ENCODE measurements around the gene DENND1C.

DENND1C gene

DNA sequence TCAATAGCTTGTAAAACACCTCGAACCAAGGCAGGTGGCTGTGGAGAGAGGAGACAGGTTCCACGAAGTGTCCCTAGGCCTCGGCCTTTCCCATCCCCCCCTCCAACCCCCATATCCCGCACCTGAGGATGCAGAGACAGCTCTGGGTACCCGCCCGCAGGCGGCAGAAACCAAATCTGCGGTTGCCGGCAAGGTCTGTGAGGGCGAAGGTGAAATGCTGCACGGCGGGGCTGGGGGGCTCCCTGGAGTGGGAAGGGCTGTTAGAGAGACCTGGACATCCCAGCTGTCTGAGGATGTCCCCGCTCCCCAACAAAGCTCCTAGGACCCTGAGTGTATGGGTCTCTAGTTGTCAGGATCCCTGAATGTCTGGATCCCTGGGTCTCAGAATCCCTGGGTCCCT lies 2.8 kb downstream of the DENND1C start:
- no peak for DNase-seq (ENCODE audit: low read depth)

DNA sequence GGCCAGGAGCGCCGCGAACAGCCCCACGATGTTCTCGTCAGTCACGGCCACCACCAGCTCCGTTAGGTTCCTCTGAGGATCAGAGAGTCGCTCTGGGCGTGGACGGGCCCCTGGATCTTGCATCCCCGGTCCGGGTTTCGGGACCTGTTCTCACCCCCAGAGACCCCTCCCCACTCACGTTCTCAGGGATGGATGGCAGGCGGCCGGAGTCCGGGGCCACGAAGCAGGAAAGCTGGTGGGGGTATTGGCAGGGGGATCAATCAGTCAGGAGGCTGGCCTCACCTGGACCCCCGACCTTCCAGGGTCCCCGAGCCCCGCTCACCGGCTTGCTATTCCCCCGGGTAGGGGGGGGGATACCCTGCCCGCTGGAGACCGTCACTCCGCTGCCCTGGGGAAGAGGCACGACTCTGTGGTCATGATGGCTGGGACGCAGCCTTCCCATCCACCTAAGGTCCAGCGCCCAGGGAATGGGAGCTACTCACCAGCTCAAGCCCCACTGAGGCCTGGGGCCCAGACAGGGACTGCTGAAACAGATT lies 4.6 kb downstream of the DENND1C start:
- no peak for DNase-seq (ENCODE audit: low read depth)

DNA sequence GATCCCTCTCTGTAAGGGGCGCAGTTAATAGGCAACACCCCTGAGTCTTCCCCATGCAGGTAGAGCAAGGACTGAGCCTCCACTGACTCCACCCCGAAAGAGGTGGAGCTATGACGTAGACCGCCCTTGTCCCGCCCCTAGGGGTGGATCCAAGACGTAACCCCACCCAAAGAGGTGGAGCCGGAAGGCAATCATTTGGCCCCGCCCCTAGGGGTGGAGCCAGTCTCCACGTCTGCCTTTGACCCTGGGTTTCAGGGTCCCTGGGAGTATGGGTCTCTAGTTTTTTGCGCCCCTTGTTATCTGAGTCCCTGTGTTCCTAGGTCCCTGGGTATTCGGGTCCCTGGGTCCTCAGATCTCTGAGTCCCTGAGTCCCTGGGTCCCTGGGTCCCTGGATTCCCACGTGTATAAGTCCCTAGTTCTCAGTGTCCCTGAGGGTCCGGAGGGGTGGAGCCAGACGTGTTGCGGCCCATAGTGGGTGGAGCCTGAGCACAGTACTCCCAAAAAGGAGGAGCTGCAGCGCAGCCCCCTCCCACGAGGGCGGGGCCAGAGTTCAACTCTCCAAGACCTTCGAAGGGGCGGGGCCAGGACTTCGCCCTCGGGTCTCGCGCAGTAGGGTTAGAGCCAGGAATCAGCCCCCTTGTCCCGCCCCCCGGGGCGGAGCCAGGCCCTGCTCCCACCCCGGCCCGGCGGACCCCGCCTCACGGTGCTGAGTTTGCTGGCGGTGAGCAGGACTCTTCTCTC lies 5.3 kb downstream of the DENND1C start:
- DNase-seq (ENCODE audit: low read depth): no peak

DNA sequence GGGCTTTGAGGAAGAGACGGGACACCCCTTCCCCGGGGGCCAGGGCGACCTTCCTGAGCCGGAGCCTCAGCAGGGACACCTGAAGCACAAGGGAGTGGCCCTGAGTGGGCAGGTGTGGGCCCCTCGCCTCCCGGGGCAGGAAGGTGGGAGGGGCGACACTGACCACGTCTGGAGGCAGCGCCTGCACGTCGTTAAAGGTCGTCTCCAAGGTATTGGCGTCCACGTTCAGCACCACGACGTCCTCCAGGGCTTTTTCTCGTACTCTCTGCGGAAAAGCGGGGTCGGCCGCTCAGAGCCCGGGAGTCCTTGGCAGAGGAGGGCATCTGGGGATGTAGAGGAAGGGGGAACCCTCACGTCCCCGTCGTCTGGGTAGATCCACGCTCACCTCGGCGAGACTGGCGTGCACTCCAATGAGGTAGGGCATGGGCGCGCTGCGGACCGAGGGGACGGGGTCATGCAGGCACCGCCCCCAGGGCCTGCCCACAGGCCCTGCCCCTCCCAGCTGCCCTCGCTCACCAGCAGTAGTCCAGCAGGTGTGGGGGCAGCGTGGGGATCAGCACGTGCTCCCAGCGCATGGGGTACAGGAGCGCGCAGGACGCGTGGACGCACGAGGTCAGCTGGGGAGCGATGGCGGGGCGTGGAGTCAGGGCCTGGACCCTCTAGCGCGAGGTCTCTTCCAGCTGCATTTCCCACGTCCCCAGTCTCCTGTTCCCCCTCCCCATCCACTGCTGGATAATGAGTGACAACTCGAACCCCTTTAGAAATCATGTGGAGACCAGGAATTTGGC lies 6.1 kb downstream of the DENND1C start:
- DNase-seq (ENCODE audit: low read depth): no peak

DNA sequence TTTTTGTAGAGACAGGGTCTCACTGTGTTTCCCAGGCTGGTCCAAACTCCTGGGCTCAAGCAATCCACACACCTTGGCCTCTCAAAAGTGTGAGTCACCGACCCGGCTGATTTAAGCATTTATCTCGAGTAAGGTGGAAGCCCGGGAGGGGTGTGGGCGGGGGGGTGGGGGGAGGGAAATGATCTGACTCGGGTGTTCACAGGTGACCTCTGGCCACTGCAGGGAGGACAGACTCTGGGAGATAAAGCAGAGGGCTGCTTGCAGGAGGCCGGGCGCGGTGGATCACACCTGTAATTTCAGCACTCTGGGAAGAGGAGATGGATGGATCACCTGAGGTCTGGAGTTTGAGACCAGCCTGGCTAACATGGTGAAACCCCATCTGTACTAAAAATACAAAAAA lies 7.9 kb downstream of the DENND1C start:
- no peak for DNase-seq (ENCODE audit: low read depth)

DNA sequence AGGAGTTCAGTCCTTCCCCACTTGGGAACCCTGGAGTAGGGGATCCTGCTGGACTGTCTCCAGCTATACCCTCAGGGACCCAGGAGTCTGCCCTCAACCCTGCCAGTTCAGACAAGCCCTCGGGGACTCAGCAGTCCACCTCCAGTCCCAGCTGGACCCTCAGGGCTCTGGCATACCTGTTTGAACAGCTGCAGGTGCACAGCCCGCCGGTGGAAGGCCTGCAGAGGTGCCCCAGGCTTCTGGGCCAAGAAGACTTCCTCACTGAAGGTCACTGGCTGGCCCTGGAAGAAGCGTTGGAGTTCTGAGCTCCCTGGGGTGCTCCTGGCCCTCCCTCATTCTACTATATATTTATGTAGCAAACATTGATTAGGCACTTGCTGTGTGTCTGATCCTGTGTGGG lies 8.9 kb downstream of the DENND1C start:
- no peak for DNase-seq (ENCODE audit: low read depth)

DNA sequence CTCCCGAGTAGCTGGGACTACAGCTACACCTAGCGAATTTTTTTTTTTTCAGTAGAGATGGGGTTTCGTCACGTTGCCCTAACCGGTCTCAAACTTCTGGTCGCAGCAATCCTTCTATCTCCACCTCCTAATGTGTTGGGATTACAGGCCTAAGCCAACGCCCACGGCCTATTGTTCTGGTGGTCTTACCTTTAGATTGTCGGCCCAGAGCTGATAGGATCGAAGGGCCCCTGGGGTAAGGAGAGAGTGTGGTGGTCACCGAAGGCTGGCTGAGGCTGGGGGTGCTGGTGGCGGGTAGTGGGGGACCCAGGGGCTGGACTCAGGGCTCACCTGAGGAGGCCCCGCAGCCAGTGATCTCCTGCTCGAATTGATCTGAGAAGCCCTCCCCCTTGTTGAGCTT lies 10.5 kb downstream of the DENND1C start:
- no peak for DNase-seq (ENCODE audit: low read depth)

DNA sequence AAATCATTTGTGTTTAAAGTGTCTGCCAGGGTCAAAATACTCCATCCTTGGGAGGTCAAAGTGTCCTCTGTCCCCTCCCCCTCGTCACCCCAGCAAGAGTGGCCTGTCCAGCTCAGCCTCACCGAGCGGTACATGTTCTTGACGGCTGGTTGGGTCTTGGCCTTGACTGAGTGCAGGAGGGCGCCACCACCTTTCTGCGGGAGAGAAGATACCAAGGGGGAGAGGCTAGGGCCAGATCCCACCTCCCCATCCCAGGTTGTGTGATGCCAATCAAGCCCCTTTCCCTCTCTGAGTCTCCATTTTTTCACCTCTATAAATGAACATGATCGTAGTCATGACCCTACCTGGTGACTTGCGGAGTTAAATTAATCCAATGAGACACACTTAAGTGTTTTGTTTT lies 11.4 kb downstream of the DENND1C start:
- DNase-seq (ENCODE audit: low read depth): no peak

DNA sequence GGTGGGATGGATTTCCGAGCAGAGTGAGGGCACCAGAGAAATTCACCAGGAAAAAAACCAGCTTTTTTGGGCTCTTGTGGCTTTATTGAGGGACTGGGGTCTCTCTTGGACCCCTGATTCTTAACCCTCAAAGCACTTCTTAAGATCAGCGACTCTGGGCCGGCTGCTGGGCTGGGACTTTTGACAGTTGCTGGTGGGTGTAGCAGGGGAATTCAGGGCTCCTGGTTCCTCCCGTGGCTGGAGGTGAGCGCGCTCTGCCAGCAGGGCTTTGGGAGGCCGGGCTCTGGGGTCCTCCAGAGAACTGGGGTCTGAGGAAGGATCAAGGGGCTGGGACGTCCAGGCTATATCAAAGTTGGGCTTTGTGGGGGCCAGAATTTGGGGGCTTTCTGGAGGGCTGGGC lies 14.2 kb downstream of the DENND1C start:
- no peak for DNase-seq (ENCODE audit: low read depth)

DNA sequence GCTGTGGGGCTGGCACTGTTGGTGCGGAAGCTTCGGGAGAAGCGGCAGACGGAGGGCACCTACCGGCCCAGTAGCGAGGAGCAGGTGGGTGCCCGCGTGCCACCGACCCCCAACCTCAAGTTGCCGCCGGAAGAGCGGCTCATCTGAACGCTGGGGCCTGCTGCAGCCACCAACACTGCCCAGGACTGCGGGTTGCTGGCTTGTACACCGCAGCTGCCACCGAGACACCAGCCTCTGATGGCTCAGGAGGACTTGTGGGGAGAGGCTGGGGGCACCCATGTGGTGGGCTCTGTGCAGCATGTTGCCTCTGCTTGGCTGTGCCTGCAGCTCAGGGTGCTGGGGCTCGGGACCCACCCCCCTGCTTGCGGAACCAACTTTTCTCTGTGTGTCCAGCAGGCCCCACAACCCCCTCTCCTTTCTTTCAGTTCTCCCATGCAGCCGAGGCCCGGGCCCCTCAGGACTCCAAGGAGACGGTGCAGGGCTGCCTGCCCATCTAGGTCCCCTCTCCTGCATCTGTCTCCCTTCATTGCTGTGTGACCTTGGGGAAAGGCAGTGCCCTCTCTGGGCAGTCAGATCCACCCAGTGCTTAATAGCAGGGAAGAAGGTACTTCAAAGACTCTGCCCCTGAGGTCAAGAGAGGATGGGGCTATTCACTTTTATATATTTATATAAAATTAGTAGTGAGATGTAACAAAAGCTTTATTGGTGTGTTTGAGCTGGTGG lies 14.9 kb downstream of the DENND1C start:
- no peak for DNase-seq (ENCODE audit: low read depth)

DNA sequence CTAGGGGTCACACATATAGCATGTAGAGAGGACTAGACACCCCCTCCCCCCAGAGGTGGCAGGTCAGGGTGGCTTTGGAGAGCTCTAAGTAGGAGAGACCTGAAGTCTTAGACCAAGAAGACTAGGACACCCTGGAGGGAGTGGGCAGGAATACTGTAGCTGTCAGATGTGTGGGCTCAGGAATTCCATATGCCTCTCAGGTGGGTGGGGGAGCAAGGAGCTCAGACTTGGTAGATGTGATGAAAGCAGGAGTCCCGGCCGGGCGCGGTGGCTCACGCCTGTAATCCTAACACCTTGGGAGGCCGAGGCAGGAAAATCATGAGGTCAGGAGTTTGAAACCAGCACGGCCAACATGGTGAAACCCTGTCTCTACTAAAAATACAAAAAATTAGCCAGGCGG lies 15.9 kb downstream of the DENND1C start:
- DNase-seq (ENCODE audit: low read depth): no peak

DNA sequence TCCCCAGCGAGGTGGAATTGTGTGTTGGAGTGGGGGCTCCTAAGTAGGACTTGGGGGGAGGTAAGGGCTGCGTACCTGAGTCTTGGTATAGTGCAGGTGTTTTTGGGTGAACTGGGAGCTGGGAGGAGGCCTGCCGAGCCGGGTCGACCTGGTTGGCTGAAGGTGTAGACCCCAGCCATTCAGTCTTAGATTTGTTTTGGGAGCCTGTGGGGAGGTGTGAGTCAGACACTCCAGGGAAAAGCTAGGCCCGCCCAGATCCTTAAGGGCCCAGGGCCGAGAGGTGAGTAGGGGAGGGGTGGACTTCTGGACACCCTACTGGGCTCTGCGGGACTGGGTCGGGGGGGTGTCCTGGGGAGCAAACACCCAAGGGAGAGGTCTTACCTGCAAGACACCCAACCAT lies 16.6 kb downstream of the DENND1C start:
- no peak for DNase-seq (ENCODE audit: low read depth)

DNA sequence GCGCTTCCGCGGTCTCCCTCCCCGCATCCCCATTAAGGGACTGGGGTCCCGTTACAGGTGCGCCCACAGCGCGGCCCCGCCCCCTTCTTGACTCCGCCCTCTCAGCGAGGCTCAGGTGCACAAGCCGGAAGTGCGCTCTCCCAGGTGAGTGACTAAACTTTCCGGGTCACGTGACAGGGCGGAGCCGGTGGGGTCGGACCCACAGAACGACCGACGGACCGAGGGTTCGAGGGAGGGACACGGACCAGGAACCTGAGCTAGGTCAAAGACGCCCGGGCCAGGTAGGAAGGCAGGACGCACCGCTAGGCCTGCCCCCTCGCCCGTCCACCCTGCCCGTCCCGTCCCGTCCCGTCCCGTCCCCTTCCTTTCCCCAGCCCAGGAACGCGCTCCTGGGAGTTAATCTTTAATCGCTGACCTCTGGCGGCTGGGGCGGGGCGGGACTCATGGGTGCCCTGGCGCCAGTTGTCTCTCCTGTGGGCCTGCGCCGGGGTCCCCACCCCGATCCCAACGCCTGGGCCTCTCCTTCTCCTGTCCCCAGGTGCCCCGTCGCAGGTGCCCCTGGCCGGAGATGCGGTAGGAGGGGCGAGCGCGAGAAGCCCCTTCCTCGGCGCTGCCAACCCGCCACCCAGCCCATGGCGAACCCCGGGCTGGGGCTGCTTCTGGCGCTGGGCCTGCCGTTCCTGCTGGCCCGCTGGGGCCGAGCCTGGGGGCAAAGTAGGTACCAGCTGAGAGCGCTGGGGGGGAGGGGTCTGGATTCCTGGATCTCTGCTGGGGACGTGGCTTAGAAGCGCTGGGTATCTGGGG lies 17.3 kb downstream of the DENND1C start, which contains the start of gene CRB3:
CRB3 (plus strand) TSS at position 202 of the 804 bp plus-strand sequence; CDS start at position 633, 431 bp downstream.
- no peak for DNase-seq (ENCODE audit: low read depth)

DNA sequence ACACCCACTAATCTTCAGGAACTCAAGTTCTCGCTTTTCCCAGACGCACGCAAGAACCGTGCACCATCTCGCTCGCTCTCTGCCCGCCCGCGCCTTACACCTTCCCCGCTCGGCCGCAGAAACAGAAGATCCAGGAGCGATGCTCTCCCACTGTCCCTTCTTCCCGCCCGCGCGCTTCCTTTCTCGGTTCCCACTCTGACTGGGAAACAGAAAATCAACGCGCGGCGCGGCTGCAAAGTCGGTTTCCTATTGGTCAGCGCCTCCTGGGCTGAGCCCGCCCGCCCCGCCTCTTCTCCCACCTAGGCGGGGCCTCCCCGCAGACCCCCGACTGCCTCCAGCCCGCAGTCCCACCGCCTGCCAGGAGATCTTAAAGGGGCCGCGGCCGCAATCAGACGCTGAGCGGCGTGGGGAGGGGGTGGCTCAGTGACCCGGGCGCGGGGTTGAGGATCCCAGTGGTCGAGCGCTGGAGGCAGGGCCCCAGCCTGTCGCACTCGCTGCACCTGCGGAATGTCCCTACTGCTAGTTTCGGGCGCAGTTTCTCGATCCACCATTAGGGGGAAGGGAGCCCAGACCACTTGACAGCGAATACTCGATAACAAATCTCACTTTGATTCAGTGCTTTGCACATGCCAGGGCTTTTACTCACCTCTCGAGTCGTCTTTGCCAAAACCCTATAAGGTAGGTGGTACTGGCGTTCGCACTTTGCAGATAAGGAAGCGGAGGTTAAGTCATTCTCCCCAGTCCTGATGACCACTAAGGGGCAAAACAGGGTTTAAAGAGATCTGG lies 21.3 kb downstream of the DENND1C start:
- DNase-seq (ENCODE audit: low read depth): peak; percentile 89

DNA sequence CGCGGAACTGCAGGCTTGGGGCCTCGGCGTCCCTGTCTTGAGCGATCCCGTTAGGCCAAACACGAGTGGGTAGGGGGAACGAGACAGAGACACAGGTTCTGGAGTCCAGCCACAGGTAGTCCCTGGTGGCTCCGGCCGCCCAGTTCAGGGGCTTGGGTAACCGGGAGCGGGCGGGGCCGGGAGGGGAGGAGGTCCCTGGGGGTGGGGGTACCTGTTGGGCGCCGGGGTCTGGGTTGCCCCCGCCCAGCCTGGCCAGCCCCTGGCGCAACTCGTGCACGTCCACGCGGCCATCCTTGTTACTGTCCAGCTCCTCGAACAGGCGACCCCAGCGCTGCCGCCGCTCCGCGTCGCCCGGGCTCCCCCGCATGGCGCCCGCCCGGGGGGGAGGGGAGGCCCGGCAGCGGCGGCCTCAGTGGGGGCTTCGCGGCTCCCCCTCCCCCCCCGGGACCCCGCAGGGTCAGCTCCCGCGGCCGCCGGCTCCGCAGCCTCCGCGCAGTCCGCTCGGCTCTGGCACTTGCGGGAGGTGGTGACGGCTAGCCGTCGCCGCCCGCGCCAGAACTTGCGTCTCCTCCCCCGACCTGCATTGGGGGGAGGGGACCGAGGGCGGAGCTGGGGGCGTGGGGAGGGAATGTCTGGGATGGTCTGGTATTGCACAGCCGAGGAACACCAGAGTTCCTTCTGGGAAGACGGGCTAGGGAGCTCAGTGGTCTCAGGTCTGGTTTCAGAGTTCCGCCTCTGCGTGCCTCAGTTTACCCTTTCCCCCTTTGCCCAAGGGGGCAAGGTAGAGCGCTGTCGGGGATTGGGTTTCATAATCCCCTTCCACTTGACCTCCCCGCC lies 22.1 kb downstream of the DENND1C start, which contains the start of gene SLC25A23:
SLC25A23 (minus strand) TSS at position 531 of the 837 bp plus-strand sequence; CDS start at position 367, 164 bp downstream.
- DNase-seq (ENCODE audit: low read depth): no peak

DNA sequence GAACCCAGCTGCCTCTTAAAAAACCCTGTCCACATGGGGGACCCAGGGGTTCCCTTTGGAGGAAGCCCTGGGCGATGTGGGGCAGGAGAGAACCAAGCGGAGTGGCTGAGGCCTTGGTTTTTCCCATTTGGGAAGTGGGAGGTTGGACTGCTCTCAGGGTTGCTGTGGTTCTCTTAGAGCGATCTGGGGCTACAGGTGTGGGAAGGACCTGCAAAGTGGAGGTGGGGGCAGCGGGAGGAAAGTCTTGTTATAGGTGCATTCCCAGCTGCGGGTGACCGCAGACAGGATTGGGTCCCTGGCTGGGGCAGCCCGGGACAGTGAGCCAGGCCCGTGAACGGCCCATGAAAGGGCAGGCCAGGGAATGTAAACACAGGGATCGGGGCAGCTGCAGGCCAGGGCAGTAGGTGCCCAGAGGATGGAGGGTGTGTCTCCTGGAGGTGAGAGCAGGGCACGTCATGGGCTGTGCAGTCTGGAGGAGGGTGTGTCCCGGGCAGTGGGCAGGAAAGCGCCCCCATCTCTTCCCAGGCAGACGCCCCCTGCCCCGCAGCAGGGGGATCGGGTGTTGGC lies 22.8 kb downstream of the DENND1C start:
- no peak for DNase-seq (ENCODE audit: low read depth)

DNA sequence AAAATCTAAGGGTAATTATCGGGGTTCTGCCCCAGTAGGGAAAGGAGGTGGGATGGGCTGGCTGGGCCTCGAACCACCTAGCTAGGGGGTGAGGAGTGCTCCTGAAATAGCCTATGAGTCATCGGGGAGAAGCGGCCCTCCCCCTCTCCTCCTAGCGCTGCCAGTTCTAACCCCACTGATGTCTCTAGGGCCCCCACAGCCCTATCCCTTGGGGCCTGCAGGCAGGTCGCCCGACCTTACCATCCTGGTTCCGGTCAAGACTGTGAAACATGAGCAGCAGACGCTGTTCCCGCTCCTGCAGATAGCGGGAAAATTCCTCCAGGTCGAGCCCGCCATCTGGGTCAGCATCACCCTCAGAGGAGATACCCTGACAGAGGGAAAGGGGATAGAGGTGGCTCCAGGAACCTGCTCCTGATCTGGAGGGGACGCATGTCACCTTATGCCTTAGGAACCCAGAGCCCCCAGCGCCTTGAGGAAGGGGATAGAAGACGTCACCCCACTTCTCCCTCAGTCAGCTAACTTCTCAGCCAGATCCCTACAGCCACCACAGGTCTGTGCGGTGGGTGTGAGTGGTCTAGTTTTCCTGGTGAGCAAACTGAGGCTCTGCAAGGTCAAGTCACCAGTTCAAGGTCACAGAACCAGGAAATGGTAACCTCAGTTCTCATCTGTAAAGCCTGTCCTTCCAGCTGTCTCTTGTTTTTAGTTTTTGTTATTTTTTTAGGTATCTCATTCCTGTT lies 23.5 kb downstream of the DENND1C start:
- DNase-seq (ENCODE audit: low read depth): no peak

DNA sequence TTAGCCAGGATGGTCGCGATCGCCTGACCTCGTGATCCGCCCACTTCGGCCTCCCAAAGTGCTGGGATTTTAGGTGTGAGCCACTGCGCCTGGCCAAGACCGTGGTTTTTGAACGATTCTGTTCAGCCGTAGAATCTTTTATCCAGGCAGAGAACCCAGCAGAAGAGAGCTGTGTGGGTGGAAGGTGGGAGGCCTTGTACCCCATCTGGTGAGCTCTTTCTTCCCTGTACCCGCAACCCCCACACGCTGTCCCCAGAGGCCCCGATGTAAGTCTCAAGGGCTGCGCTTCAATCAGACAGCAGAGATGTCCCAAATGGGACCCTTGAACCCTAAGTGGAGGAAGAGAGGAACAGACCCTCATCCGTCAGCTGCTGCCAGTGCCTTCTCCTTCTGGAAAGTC lies 25.7 kb downstream of the DENND1C start:
- no peak for DNase-seq (ENCODE audit: low read depth)

All from non-pigmented ciliary epithelial cell (primary cell).